D721Med (cell line): ENCODE data around the gene ADAM8.

ENCODE experiments used
- DNase-seq: peaks from one replicate; pipeline ENCODE4 v3.0.0; 2011; ENCODE audit warnings: low spot score; ENCODE audit not compliant: insufficient read length
- FAIRE-seq: peaks from 2 replicates; lab custom pipeline; 2011; peaks lifted over from hg19 to GRCh38; lab: Jason Lieb, UNC
- CTCF ChIP-seq: IDR thresholded peaks from 2 replicates; pipeline ENCODE4 v1.5.1; 2012; ENCODE audit warnings: mild to moderate bottlenecking, control low read depth; ENCODE audit not compliant: insufficient read depth; ENCODE audit errors: missing control alignments

The ADAM8 gene

GRCh38 chr10:133230387-133231195 is 46.1 kb downstream of the ADAM8 start:
- DNase-seq = no peak
- no peak for TF ChIP-seq CTCF
- no peak for FAIRE-seq

- FAIRE-seq = no peak
- no peak for DNase-seq
- no peak for TF ChIP-seq CTCF
These were observed 46.7 kb downstream of the ADAM8 start, which contains the start of gene UTF1 for GRCh38 chr10:133230044-133230361. Gene UTF1 (plus strand): TSS chr10:133230217. CDS start chr10:133230289, 72 bp downstream.

DNA sequence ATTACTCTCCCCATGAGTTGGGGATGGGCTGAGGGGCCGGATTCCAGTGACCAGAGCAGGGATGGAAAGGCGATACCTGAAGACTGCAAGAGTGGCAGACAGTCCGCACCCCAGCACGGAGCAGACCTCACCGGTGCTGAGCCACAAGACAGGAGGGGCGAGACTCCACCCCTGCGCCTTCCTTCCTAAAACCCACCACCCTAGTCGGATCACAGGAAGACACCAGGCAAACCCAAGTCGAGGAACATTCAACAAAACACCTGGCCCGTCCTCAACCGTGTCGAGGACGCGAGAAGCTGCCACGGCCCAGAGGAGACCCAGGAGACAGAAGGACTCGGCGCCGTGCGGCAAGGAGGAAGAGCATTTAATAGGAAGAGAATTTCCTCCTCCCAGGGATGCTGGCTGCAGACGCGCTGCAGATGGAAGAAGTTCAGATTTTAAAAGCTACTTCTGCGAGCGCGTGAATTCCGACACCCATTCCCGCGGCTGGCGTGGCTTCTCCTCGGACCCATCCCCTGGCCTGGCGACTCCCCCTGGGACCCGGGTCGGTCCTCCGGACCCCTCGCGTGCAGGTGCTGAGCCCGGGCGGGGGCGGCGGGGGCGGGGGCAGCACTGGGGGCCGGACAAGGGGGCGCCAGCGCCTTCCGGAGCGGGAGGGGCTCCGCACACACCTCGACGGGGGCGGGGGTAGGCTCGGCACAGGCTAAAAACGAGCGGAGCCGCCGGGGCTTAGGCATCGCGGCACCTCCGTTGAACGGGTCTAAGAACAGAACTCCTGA is 47.2 kb downstream of the ADAM8 start:
- no peak for TF ChIP-seq CTCF
- no peak for DNase-seq
- FAIRE-seq = no peak

DNA sequence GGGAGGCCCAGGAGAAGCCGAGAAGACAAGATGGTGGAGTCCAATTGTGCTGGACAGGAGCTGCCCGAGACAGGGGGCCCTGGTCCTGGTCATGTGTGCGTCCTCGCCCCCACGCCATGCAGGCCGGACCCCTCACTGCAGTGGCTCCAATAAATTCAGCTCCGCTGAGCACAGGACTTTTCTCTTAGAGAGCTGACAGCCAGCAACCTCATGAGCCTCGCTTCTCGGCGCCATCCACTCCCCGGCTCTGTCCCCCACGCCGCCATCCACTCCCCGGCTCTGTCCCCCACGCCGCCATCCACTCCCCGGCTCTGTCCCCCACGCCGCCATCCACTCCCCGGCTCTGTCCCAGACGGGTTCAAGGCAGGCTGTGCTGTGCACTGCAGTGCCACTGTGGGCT is 49.4 kb downstream of the ADAM8 start:
- no peak for TF ChIP-seq CTCF
- no peak for FAIRE-seq
- no peak for DNase-seq

- TF ChIP-seq CTCF = no peak
- DNase-seq (no peak), FAIRE-seq (no peak)
These were observed 50.3 kb downstream of the ADAM8 start for GRCh38 chr10:133226251-133226808.

- no peak for DNase-seq
- TF ChIP-seq CTCF = no peak
- FAIRE-seq = no peak
These were observed 50.9 kb downstream of the ADAM8 start for GRCh38 chr10:133225707-133226191.
